B cell (primary cell): ENCODE results near the gene EML3. TPM values are rescaled to one million over a fixed set of nuclear protein-coding genes. Genes with fewer than 3 reads are reported as not detected.

Experiments used
- ATAC-seq: fragments of 200-7000 bp; cut with Tn5 transposase; one replicate; pipeline ENCODE4 v1.10.0; 2021; ENCODE audit warnings: low read depth, mild to moderate bottlenecking, moderate number of reproducible peaks, moderate library complexity
- CTCF ChIA-PET: fragments of 350-600 bp; sonication (Branson Sonifier 250); formaldehyde crosslinking; loops from one replicate; lab custom pipeline; 2021; ENCODE audit warnings: antibody characterized with exemption, inconsistent platforms; lab: Charles Lee
- POLR2A ChIA-PET: fragments of 350-600 bp; sonication (Branson Sonifier 250); formaldehyde crosslinking; loops from one replicate; lab custom pipeline; 2021; ENCODE audit warnings: antibody characterized with exemption; lab: Charles Lee
- DNase-seq: peaks from one replicate; pipeline ENCODE4 v3.0.0; 2013
- H2AFZ ChIP-seq: 2 replicates; pipeline ENCODE4 v1.6.1; 2012; ENCODE audit warnings: mild to moderate bottlenecking, low read depth, low read length; ENCODE audit not compliant: insufficient read depth, poor library complexity, severe bottlenecking
- H3K27ac ChIP-seq, 2 donors: 1 replicate in 1 of 2; 2 replicates in 1 of 2; pipeline ENCODE4 v1.5.1; 2012 to 2013; ENCODE audit warnings: low read length in 2 of 2, mild to moderate bottlenecking in 2 of 2, moderate library complexity in 1 of 2
- H3K27me3 ChIP-seq, 4 experiments: fragments of 200-600 bp in 1 of 4; sonication (generic) in 1 of 4; replicated peaks in 1 of 4; 1 replicate in 2 of 4; 2 replicates in 2 of 4; pipeline versions ENCODE4 v1.6.1 to v1.7.0; 2013 to 2016; ENCODE audit warnings: low read length in 3 of 4, mild to moderate bottlenecking in 2 of 4, mixed read lengths in 1 of 4, moderate library complexity in 1 of 4; ENCODE audit not compliant: insufficient read depth in 4 of 4, control insufficient read depth in 3 of 4; ENCODE audit errors: control extremely low read depth in 1 of 4
- H3K36me3 ChIP-seq, 2 experiments: replicated peaks in 1 of 2; 1 replicate in 1 of 2; 2 replicates in 1 of 2; pipeline versions ENCODE4 v1.6.1 to v1.7.1; 2013; ENCODE audit warnings: low read length in 1 of 2; ENCODE audit not compliant: insufficient read depth in 2 of 2, control insufficient read depth in 1 of 2; ENCODE audit errors: control extremely low read depth in 1 of 2, extremely low read depth in 1 of 2
- H3K4me1 ChIP-seq, 2 donors: fragments of 200-600 bp in 1 of 2; sonication (generic) in 1 of 2; 1 replicate in 1 of 2; 2 replicates in 1 of 2; pipeline versions ENCODE4 v1.5.1 to v1.6.1; 2013 to 2017; ENCODE audit warnings: low read length in 2 of 2; ENCODE audit not compliant: control insufficient read depth in 2 of 2, insufficient read depth in 2 of 2
- H3K4me2 ChIP-seq: replicated peaks from 2 replicates; pipeline ENCODE3; 2012; ENCODE audit warnings: mild to moderate bottlenecking, low read depth, low read length; ENCODE audit not compliant: poor library complexity, severe bottlenecking
- H3K4me3 ChIP-seq, 5 experiments: fragments of 200-600 bp in 1 of 5; sonication (generic) in 1 of 5; 1 replicate in 3 of 5; 2 replicates in 2 of 5; pipeline versions ENCODE4 v1.5.1 to v1.7.0; 2011 to 2016; ENCODE audit warnings: low read length in 4 of 5, mild to moderate bottlenecking in 4 of 5, low read depth in 2 of 5, control low read depth in 1 of 5, moderate library complexity in 1 of 5; ENCODE audit not compliant: insufficient read depth in 1 of 5; ENCODE audit errors: control extremely low read depth in 1 of 5, extremely low read depth in 1 of 5
- H3K79me2 ChIP-seq: fragments of 200-600 bp; sonication (generic); one replicate; pipeline ENCODE4 v1.6.0; 2016; ENCODE audit warnings: low read length; ENCODE audit not compliant: control insufficient read depth, insufficient read depth
- H3K9ac ChIP-seq: fragments of 200-600 bp; sonication (generic); 2 replicates; pipeline ENCODE4 v1.6.1; 2017; ENCODE audit warnings: mild to moderate bottlenecking, low read length, moderate library complexity
- H3K9me3 ChIP-seq, 3 donors: one replicate each; pipeline versions ENCODE4 v1.6.1 to v1.7.1; 2013; ENCODE audit warnings: low read length in 2 of 3; ENCODE audit not compliant: control insufficient read depth in 2 of 3, insufficient read depth in 1 of 3; ENCODE audit errors: control extremely low read depth in 1 of 3
- H4K20me1 ChIP-seq: 2 replicates; pipeline ENCODE4 v1.6.0; 2012; ENCODE audit warnings: mild to moderate bottlenecking, low read length; ENCODE audit not compliant: insufficient read depth, control insufficient read depth, poor library complexity, severe bottlenecking
- H3K27ac Mint-ChIP-seq: one replicate; pipeline ENCODE4 v1.8.0; 2021; ENCODE audit warnings: mixed read lengths
- H3K27me3 Mint-ChIP-seq: one replicate; pipeline ENCODE4 v1.8.0; 2021; ENCODE audit warnings: mixed read lengths
- H3K4me1 Mint-ChIP-seq: one replicate; pipeline ENCODE4 v1.8.0; 2021; ENCODE audit warnings: mixed read lengths
- H3K4me3 Mint-ChIP-seq: one replicate; pipeline ENCODE4 v1.8.0; 2021; ENCODE audit warnings: mixed read lengths
- H3K9me3 Mint-ChIP-seq: one replicate; pipeline ENCODE4 v1.8.0; 2022; ENCODE audit warnings: mixed read lengths; ENCODE audit not compliant: insufficient read depth
- CTCF ChIP-seq: fragments of 200-600 bp; IDR thresholded peaks from one replicate; pipeline ENCODE4 v1.8.0; 2022; ENCODE audit warnings: antibody characterized with exemption, mild to moderate bottlenecking
- EZH2 ChIP-seq: IDR thresholded peaks from 2 replicates; pipeline ENCODE4 v1.6.1; 2012; ENCODE audit warnings: borderline replicate concordance, low read depth, mild to moderate bottlenecking, moderate library complexity, low read length; ENCODE audit not compliant: insufficient read depth, poor library complexity, severe bottlenecking
- WGBS: methylation state at CpG from one replicate; pipeline ENCODE4 v1.1.5; 2013; ENCODE audit warnings: missing lambda C conversion rate; ENCODE audit not compliant: insufficient coverage; 5-methylcytosine and 5-hydroxymethylcytosine counted together
- intact Hi-C: fragments of 100-400 bp; cut with micrococcal nuclease; formaldehyde crosslinking; loops from one replicate; pipeline ENCODE4 v1.10.0; 2022
- polyA plus RNA-seq: library from polyadenylated mRNA; depleted of rRNA; stranded (reverse); fragments of >200 nt; gene quantifications from 2 replicates; pipeline ENCODE4 v1.2.3, GENCODE V29; 2012
- total RNA-seq, 2 donors: library from RNA; stranded (reverse); fragments of 120-200 nt in 1 of 2; gene quantifications; 1 replicate in 1 of 2; 2 replicates in 1 of 2; pipeline versions ENCODE4 v1.2.3 to v1.2.4, GENCODE V29; 2013 to 2022

EML3 gene
- total and polyA plus RNA-seq, 2 donors (not counting 1 experiment from before 2014, with no cell fraction given), result 127 to 128 TPM

- H3K4me3 ChIP-seq, result peak within 1 kb of the TSS; percentile 85 to 97 (median 93)
- Mint-ChIP-seq H3K27ac (peak within 1 kb of the TSS; percentile 96), H3K9me3 (no peaks in the 10 kb centered on the region), H3K4me3 (peak within 1 kb of the TSS; percentile 91), H3K4me1 (peaks cover 43% of the 10 kb centered on the region), H3K27me3 (no peaks in the 10 kb centered on the region)
- peak within 1 kb of the TSS; percentile 90 for H3K27ac ChIP-seq
- peaks cover 23 to 34% of the 10 kb centered on the region in 2 donors for H3K4me1 ChIP-seq
- TF ChIP-seq EZH2 (no peak), CTCF (no peak)
- peak within 1 kb of the TSS; percentile 79 for H3K9ac ChIP-seq
- ATAC-seq (peak; percentile 89), DNase-seq (peak; percentile 99)
- no peaks in the 10 kb centered on the region for H3K9me3 ChIP-seq
- H3K27me3 ChIP-seq, result no peaks in the 10 kb centered on the region
- POLR2A ChIA-PET, result interaction anchor here (0.5 to 3.2 kb wide), 41 partner anchors 8 to 1037 kb away, joined by 3 to 63 read pairs (median 7); partner anchors contain the start of genes AHNAK, B3GAT3, BSCL2 and C11orf98
- H3K36me3 ChIP-seq, result peaks cover 0 to 45% of the 10 kb centered on the region in 2 experiments
- H3K79me2 ChIP-seq, result peaks cover 41% of the 10 kb centered on the region
- H4K20me1 ChIP-seq, result no peaks in the 10 kb centered on the region
- CTCF ChIA-PET, result interaction anchor here (0.6 to 5.1 kb wide), 41 partner anchors 10 to 289 kb away, joined by 3 to 47 read pairs (median 5); partner anchors contain the start of genes AHNAK, B3GAT3, C11orf98 and CSKMT
- peak within 1 kb of the TSS; percentile 86 for H3K4me2 ChIP-seq
- intact Hi-C loops, result loop anchor here (1.0 to 5.0 kb wide), 14 partner anchors 8 to 291 kb away; partner anchors contain the start of genes BSCL2, C11orf98, CSKMT and EML3
- H2AFZ ChIP-seq, result peak within 1 kb of the TSS; percentile 78
- WGBS, result under 1% methylated on average over 58 of the region's 58 CpGs
These were observed 21.0 kb downstream of the EML3 start, which contains the start of gene TUT1 for GRCh38 chr11:62591448-62592145. TUT1 (minus strand) TSS chr11:62591523; CDS start chr11:62591485, 38 bp downstream.
